IPS DF 6.9 (cell line): ENCODE measurements around the gene OR5M11.
A peak's percentile ranks its signal among the peaks of the same experiment; 100 is the strongest.
"Not testable (repeated sequence)": the region's sequence is repeated elsewhere in the genome, so short reads cannot be mapped to it uniquely, and the experiment has no call there.

Source experiments
- DNase-seq: peaks from one replicate; pipeline ENCODE4 v3.0.0-alpha.2; 2013; ENCODE audit warnings: low read depth, low spot score
- H3K27ac ChIP-seq: one replicate; pipeline ENCODE4 v1.5.1; 2013; ENCODE audit warnings: low read length, control low read depth
- H3K27me3 ChIP-seq: 2 replicates; pipeline ENCODE4 v1.6.1; 2013; ENCODE audit warnings: mild to moderate bottlenecking, low read length; ENCODE audit not compliant: control insufficient read depth, insufficient read depth
- H3K36me3 ChIP-seq: 2 replicates; pipeline ENCODE4 v1.6.1; 2013; ENCODE audit warnings: low read length; ENCODE audit not compliant: control insufficient read depth, insufficient read depth
- H3K4me1 ChIP-seq: 2 replicates; pipeline ENCODE4 v1.6.1; 2013; ENCODE audit warnings: low read length; ENCODE audit not compliant: control insufficient read depth, insufficient read depth
- H3K4me3 ChIP-seq: 2 replicates; pipeline ENCODE4 v1.5.1; 2013; ENCODE audit warnings: mild to moderate bottlenecking, low read length
- H3K9me3 ChIP-seq: 2 replicates; pipeline ENCODE4 v1.6.1; 2013; ENCODE audit warnings: low read length, inconsistent platforms; ENCODE audit not compliant: control insufficient read depth, insufficient read depth
- WGBS: extraction: QIAGEN DNeasy Blood & Tissue Kit; methylation state at CpG from one replicate; pipeline ENCODE4 v1.1.7; 2013; ENCODE audit warnings: mixed read lengths, missing lambda C conversion rate; ENCODE audit not compliant: insufficient read length, insufficient coverage; 5-methylcytosine and 5-hydroxymethylcytosine counted together

The OR5M11 gene

DNA sequence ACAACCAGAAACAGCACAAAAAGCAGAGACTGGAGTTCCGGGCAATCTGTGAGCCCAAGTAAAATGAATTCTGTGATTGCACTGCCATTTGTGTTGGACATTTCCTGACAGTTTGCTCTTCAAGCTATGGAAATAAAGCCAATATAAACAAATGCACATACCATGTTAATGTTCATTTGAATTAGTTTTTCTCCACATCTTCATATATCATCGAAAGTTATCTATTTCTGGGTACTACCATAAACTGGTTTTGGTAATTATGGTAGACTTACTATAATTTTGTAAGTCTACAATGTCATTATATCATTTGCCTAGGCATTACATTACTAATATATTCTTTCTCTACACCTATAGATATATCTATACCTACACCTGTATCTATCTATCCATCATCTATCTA lies at the start of gene OR5M11:
OR5M11 (minus strand) TSS at position 101 of the 400 bp plus-strand sequence; CDS start at position 101, 0 bp downstream.
- no peak for DNase-seq
- no CpG with 5 or more reads among the region's 2 CpGs for WGBS
- Histone ChIP-seq H3K4me3 (no peak within 1 kb of the TSS), H3K9me3 (no peaks in the 10 kb centered on the region), H3K27ac (no peak within 1 kb of the TSS), H3K27me3 (no peaks in the 10 kb centered on the region), H3K4me1 (no peaks in the 10 kb centered on the region), H3K36me3 (no peaks in the 10 kb centered on the region)

DNA sequence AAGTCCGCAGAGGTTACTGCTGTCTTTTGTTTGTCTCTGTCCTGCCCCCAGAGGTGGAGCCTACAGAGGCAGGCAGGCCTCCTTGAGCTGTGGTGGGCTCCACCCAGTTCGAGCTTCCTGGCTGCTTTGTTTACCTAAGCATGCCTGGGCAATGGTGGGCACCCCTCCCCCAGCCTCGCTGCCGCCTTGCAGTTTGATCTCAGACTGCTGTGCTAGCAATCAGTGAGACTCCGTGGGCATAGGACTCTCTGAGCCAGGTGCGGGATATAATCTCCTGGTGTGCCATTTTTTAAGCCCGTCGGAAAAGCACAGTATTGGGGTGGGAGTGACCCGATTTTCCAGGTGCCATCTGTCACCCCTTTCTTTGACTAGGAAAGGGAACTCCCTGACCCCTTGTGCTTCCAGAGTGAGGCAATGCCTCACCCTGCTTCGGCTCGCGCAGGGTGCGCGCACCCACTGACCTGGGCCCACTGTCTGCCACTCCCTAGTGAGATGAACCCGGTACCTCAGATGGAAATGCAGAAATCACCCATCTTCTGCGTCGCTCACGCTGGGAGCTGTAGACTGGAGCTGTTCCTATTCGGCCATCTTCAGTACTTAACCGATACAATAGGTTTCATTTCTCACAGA lies 49.1 kb upstream of the OR5M11 start:
- not testable (repeated sequence) for H3K27me3 ChIP-seq, DNase-seq, H3K27ac ChIP-seq, H3K4me1 ChIP-seq, H3K4me3 ChIP-seq, H3K36me3 ChIP-seq, H3K9me3 ChIP-seq
- no CpG with 5 or more reads among the region's 20 CpGs for WGBS

DNA sequence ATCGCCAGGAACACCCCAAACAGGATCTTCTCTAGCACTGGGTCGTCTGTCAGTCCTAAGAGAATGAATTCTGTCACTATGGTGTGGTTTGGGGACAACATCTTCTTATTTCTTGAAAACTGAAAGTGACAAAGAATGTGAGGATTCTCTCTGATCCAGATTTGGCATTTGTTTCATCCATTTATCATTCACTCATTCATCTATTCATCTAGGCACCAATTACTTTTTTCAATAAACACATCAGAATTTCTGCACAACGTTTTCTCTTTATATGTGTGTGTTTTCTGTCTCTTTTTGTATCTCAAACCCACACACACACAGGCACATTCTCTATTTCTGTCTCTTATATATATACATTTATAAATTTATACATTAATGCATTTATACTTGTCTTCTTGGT lies 34.6 kb upstream of the OR5M11 start, which contains the start of gene OR5M10:
OR5M10 (minus strand) TSS at position 101 of the 400 bp plus-strand sequence; CDS start at position 101, 0 bp downstream.
- H3K4me1 ChIP-seq = no peaks in the 10 kb centered on the region
- DNase-seq = no peak
- no peak within 1 kb of the TSS for H3K27ac ChIP-seq
- no peaks in the 10 kb centered on the region for H3K27me3 ChIP-seq
- H3K4me3 ChIP-seq = no peak within 1 kb of the TSS
- no peaks in the 10 kb centered on the region for H3K36me3 ChIP-seq
- H3K9me3 ChIP-seq = no peaks in the 10 kb centered on the region
- 100% methylated on average over 1 of the region's 3 CpGs for WGBS

DNA sequence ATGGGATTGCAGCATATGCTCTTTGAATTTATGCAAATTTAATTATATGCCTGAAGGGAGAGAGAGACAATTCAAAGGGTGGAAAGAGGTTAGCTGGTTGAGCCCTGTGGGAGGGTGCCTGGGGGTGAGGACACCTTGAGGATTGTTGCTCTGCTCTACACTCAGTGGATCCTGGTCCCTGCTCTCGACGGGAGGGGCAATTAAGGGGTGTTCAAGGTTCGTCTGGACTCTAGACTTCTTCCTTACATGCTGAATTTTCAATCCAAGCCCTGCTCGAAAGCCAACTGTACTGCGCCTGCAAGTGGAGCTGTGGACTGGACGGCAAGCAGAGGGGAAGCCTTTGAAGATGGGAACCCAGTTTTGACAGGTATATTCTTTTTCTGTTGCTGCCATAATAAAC lies 15.5 kb upstream of the OR5M11 start:
- Histone ChIP-seq H3K36me3 (no peaks in the 10 kb centered on the region), H3K27me3 (no peaks in the 10 kb centered on the region), H3K9me3 (no peaks in the 10 kb centered on the region), H3K27ac (no peak overlapping the region), H3K4me3 (no peak overlapping the region), H3K4me1 (no peaks in the 10 kb centered on the region; the same call in 1 of the 2 replicates)
- no peak for DNase-seq
- WGBS = no CpG with 5 or more reads among the region's 6 CpGs

DNA sequence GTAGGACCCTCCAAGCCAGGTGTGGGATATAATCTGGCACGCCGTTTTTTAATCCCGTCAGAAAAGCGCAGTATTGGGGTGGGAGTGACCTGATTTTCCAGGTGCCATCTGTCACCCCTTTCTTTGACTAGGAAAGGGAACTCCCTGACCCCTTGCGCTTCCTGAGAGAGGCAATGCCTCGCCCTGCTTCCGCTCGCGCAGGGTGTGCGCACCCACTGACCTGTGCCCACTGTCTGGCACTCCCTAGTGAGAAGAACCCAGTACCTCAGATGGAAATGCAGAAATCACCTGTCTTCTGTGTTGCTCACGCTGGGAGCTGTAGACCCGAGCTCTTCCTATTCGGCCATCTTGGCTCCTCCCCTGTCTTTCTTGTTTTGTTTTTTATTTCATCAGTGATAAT lies 11.6 kb upstream of the OR5M11 start:
- WGBS = no CpG with 5 or more reads among the region's 13 CpGs
- DNase-seq, H3K4me3 ChIP-seq, H3K4me1 ChIP-seq, H3K27me3 ChIP-seq, H3K27ac ChIP-seq, H3K36me3 ChIP-seq, H3K9me3 ChIP-seq: not testable (repeated sequence)

DNA sequence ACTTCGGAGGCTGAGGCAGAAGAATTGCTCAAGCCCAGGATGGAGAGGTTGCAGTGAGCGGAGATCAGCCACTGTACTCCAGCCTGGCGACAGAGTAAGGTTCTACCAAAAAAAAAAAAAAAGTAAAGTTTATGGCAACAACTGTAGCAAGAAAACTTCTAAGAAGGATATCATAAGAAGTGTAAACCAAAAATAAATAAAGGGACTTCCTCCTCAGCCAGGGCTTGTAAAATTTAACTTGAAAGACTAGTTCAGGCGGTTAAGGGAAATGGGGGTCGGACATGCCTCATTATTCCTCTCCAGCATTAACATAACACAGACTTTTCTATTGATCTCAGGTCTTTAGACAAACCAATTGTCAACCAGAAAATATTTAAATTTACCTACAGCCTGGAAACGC lies 2.5 kb upstream of the OR5M11 start:
- H3K4me1 ChIP-seq = no peaks in the 10 kb centered on the region
- H3K27ac ChIP-seq = no peak overlapping the region
- no peak overlapping the region for H3K4me3 ChIP-seq
- no peaks in the 10 kb centered on the region for H3K36me3 ChIP-seq
- no peak for DNase-seq
- WGBS = no CpG with 5 or more reads among the region's 6 CpGs
- H3K27me3 ChIP-seq = no peaks in the 10 kb centered on the region
- H3K9me3 ChIP-seq = no peaks in the 10 kb centered on the region

DNA sequence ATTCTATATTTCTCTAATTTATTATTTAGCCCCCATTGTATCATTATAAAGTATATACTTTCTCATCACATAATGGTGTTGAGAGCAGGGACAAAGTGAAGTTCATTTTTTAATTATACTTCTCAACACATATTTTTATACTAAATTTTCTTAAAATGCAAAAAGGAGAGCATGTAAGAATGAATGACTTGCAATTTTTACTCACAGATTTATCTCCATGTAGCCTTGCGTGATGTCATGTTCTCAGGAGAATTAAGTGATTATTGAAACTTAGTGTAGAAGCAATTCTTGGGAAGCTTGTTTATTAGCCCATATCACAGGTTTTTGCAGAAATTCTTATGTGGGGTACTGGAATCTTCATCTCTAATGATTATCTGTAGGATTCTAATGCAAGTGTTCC lies 682 bp upstream of the OR5M11 start:
- H3K9me3 ChIP-seq = no peaks in the 10 kb centered on the region
- H3K27me3 ChIP-seq = no peaks in the 10 kb centered on the region
- no CpG with 5 or more reads among the region's 1 CpG for WGBS
- no peak overlapping the region for H3K27ac ChIP-seq
- H3K36me3 ChIP-seq = no peaks in the 10 kb centered on the region
- DNase-seq = no peak
- H3K4me1 ChIP-seq = no peaks in the 10 kb centered on the region
- no peak overlapping the region for H3K4me3 ChIP-seq

DNA sequence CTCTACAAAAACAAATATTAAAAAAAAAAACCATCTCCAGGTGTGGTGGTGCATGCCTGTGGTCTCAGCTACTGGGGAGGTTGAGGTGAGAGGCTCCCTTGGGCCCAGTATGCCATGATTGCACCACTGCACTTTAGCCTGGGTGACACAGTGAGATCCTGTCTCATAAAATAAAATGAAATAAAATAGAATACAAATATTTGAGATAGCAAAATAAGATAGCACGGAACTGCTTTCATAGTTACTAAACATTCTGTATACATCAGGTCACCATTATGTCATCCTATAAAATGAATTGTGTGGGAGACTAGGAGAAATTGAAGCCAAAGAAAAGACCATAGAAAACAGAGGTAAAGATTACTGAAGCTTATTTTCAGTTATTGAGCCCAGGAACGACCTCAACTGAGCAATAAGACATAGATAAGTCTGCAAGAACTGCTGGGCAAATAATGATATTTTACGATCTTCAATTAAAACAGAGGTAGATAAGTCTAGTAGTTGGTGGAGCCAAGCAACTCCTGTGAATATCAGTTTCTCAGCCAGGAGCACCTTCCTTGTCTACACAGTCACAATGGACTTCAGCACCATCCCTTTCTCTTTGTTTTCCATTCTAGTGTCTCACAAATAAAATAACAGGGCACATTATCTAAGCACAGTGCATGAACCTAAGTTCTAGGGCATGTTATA lies 9.9 kb downstream of the OR5M11 start:
- no CpG with 5 or more reads among the region's 3 CpGs for WGBS
- no peak for DNase-seq
- no peaks in the 10 kb centered on the region for H3K4me1 ChIP-seq
- H3K27me3 ChIP-seq = no peaks in the 10 kb centered on the region
- H3K4me3 ChIP-seq = no peak overlapping the region
- no peak overlapping the region for H3K27ac ChIP-seq
- no peaks in the 10 kb centered on the region for H3K9me3 ChIP-seq
- H3K36me3 ChIP-seq = no peaks in the 10 kb centered on the region

DNA sequence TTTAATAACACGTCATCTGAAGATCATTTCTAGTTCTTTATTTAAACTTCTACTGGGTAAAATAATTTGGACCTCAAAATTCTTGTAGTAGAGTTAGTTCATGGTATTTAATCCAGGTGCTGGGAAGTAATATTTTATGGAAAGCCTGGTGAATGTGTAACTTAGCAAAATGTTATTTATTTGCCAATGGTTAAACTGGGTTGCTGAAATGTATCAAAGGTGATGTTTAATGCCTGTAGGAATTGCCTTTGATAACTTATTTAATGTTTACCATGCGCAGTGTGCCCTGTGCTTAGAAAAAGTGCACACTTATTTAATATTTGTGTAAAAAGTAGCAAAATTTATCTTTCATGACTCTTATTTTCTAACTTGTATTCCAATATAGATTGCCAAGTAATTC lies 11.2 kb downstream of the OR5M11 start:
- Histone ChIP-seq H3K4me1 (no peaks in the 10 kb centered on the region), H3K9me3 (no peaks in the 10 kb centered on the region), H3K27me3 (no peaks in the 10 kb centered on the region), H3K27ac (no peak overlapping the region), H3K4me3 (no peak overlapping the region), H3K36me3 (no peaks in the 10 kb centered on the region)
- no peak for DNase-seq
- WGBS = no CpG with 5 or more reads among the region's 2 CpGs

DNA sequence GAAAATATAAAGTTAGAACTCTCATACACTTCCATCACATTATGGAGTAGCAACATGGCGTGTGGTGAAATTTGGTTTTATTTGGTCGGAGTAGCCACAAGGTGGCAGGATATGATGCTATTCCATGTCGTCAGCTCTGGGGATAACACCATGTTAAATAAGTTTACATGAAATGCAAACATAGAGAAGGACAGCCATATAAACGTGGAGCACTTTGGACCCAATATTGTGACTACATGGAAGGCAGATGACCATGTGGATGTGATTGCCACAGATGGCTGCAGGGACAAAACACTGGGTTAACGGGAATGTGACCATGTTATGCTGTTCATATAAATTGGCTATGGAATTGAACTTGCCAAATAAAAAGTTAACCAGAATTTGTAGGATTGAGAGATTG lies 21.0 kb downstream of the OR5M11 start:
- H3K9me3 ChIP-seq = no peaks in the 10 kb centered on the region
- WGBS = no CpG with 5 or more reads among the region's 5 CpGs
- peak; percentile 18 for DNase-seq

DNA sequence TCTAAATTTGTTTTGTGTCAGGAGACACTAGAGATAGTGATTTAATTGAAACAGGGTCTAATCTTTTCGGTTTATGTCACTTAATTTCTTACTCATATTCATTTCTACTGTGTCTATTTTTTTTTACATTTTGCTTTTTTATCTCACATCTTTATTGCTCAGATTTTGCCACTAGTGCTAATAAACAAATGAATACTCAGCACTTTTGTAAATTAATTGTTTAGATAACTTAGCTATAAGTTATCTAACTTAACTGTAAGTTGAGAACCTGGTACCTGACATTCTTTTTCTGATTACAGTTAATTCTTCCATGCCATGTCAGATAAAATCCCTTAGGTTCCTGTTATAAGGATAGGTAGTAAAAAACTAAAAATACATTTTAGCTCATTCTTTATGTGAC lies 29.8 kb downstream of the OR5M11 start:
- no CpG with 5 or more reads among the region's 1 CpG for WGBS
- H3K36me3 ChIP-seq = no peaks in the 10 kb centered on the region
- no peaks in the 10 kb centered on the region for H3K4me1 ChIP-seq
- H3K4me3 ChIP-seq = no peak overlapping the region
- H3K9me3 ChIP-seq = no peaks in the 10 kb centered on the region
- no peaks in the 10 kb centered on the region for H3K27me3 ChIP-seq
- H3K27ac ChIP-seq = no peak overlapping the region
- DNase-seq = no peak

More for the DNA sequence above, 21.0 kb downstream of the OR5M11 start:
- H3K4me3 ChIP-seq = no peak overlapping the region
- no peaks in the 10 kb centered on the region for H3K4me1 ChIP-seq
- no peaks in the 10 kb centered on the region for H3K27me3 ChIP-seq
- no peaks in the 10 kb centered on the region for H3K36me3 ChIP-seq
- no peak overlapping the region for H3K27ac ChIP-seq
